Measurements from ENCODE around the gene MTMR12.
"Not testable (repeated sequence)": the region's sequence is repeated elsewhere in the genome, so short reads cannot be mapped to it uniquely, and the experiment has no call there.

MTMR12 gene

DNA sequence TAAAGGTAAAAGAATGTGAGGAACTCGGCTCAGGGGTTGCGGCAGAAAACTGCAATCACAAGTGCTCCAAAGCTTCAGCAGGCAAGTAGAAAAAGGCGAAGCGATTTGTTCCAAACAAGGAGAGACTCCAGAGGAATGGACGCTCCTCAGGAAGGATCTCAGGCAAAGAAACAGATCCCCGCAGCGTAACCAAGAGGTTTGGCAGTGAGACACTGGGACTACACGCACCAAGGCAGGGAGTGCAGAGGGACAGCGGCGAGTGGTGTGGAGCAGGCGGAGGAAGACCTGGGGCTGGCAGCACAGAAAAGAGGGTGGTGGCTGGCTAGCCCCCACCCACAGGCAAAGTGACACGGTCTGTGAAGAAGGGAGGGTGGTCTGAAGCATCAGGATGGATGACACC is 83.9 kb downstream of the MTMR12 start:
- TF ChIP-seq, protein P1, sequence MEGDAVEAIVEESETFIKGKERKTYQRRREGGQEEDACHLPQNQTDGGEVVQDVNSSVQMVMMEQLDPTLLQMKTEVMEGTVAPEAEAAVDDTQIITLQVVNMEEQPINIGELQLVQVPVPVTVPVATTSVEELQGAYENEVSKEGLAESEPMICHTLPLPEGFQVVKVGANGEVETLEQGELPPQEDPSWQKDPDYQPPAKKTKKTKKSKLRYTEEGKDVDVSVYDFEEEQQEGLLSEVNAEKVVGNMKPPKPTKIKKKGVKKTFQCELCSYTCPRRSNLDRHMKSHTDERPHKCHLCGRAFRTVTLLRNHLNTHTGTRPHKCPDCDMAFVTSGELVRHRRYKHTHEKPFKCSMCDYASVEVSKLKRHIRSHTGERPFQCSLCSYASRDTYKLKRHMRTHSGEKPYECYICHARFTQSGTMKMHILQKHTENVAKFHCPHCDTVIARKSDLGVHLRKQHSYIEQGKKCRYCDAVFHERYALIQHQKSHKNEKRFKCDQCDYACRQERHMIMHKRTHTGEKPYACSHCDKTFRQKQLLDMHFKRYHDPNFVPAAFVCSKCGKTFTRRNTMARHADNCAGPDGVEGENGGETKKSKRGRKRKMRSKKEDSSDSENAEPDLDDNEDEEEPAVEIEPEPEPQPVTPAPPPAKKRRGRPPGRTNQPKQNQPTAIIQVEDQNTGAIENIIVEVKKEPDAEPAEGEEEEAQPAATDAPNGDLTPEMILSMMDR (conservative IDR thresholded peaks at IDR 0.05; ENCODE audit: low read length): no peak
- no peak overlapping the region for H3K4me3 ChIP-seq (ENCODE audit: low read length)
- no peak for DNase-seq (ENCODE audit: low read depth)

DNA sequence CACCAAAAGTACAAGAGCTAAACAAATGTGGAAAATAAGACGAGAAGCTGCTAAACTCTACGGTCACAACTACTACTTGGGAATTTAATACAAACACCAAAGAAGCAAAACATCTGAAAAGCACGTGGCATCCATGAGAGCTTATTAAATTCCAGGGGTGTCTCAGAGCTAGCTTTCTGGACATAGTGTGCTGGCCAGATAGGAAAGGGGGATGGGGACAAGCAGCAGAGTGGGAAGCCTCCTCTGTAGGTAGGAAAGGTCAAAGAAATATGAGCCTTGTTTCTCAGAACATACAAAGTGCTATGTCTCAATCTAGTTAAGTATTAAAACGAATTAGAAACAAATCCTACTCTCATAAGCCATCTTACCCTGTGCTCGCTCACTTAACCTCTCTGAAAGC is 87.3 kb downstream of the MTMR12 start:
- TF ChIP-seq, protein P1 (conservative IDR thresholded peaks at IDR 0.05; ENCODE audit: low read length): no peak
- no peak overlapping the region for H3K4me3 ChIP-seq (ENCODE audit: low read length)
- peak; percentile 78 for DNase-seq (ENCODE audit: low read depth)

DNA sequence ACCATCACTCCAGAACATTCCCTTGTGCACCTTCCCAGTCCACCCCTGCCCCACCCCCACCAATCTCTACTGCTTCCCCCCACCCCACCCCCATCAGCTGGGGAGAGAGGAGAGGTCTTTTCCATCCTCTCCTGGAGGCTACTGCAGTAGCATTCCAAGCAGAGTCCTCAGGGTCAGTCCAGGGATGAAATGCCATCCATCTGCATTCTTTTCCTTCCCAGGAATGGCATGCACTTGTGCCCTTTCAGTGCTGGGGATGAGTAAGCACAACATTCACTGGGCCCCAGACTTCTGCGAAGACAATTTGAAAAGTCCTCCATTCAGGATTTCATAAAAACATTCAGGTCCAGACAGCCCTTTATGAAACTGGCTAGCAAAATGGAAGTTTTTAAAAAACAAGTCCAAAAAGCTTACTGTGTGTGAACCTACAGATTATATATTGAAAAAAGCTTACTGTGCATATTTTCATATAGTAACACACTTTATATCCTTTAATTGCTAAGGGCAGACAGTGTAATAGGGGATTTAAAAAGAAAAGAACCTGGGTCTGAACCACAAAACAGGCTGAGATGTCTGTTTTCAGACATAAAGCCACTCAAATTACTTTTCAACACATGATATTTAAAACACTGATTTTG is 88.6 kb downstream of the MTMR12 start:
- peak; percentile 88 for DNase-seq (ENCODE audit: low read depth)
- TF ChIP-seq, protein P1 (conservative IDR thresholded peaks at IDR 0.05; ENCODE audit: low read length): no peak

DNA sequence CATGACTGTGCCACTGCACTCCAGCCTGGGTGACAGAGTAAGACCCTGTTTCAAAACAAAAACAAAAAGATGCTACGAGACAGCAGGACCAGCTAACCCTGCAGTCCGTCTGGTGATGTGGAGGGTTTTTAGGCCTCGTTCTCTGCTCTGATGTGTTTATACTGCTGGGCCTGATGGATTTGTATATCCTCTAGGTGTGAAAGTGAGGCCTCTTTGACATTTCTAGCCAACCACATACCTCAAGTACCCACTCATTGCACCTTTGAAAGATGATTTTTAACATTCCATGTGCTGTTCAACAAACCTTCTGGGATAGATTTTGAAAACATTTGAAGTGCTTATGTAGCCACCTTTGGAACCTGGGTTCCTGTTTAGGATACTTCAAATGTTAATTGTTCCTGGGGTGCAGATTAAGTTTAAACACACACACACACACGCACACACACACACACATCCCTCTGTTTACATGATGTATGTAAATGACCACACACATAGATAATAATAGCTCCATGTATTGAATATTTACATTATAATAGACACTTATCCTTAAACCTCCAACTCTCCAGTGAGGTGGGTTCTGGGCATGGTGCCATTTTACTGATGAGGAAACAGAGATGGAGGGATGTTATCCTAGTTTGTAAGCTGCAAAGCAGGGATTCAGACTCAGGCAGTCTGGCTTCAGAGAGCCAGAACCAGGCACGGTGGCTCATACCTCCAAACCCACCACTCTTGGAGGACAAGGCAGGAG is 89.8 kb downstream of the MTMR12 start:
- TF ChIP-seq, protein P1 (conservative IDR thresholded peaks at IDR 0.05; ENCODE audit: low read length): no peak

More for the DNA sequence above, 88.6 kb downstream of the MTMR12 start:
- H3K4me3 ChIP-seq (ENCODE audit: low read length): no peak overlapping the region

DNA sequence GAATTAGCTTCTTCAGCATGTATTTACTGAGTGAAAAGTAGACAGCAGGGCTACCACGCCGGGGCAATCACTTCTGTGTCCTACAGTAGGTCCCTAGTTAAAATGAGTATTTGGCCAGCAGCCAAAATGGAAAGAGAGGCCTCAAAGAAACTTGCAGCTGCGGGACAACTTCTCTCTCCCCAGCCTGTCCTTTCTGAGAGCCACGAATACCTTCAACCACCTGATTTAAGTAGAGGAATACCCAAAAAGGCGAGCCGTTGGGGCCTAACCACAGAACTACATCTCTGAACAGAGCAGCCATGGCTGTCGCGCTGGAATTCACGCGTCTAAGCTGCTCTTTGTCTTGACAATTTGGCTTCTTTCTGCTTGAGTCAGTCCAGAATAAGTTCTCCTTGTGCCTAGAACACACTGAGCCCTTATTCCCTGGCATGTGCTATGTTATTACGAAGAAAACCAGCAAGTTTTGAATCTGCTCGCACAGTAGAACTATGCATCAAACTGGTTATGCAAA is 94.8 kb downstream of the MTMR12 start:
- TF ChIP-seq, protein P1 (conservative IDR thresholded peaks at IDR 0.05; ENCODE audit: low read length): no peak
- no peak overlapping the region for H3K4me3 ChIP-seq (ENCODE audit: low read length)
- no peak for DNase-seq (ENCODE audit: low read depth)

More for the DNA sequence above, 89.8 kb downstream of the MTMR12 start:
- DNase-seq (ENCODE audit: low read depth): no peak
- no peak overlapping the region for H3K4me3 ChIP-seq (ENCODE audit: low read length)

DNA sequence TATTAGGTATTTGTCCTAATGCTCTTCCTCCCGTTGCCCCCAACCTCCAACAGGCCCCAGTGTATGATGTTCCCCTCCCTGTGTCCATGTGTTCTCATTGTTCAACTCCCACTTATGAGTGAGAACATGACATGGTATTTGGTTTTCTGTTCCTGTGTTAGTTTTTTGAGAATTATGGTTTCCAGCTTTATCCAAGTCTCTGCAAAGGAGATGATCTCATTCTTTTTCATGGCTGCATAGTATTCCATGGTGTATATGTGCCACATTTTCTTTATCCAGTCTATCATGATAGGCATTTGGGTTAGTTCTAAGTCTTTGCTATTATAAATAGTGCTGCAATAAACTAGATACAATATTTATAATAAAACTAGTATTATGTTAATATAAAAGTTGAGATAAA is 98.4 kb downstream of the MTMR12 start:
- DNase-seq (ENCODE audit: low read depth); H3K4me3 ChIP-seq (ENCODE audit: low read length): not testable (repeated sequence)

DNA sequence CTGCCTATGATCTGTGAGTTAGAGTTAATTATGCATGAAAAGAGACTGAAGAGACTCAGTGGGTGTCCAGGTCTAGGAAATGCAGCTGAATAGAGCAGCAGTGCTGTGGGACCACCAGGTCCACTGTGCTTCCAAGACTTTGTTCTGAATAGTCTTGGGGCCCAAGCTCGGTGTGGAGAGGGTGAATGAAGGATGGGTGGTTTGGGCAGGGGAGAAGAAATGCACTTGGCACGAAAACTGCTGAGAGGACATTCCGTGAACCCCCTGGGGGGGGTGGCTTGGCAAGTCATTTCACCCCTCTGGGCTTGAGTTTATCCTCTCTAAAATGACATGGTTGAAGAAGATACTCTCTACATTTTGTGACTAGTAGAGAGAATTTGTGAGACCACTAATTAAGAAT is 102.6 kb downstream of the MTMR12 start:
- H3K4me3 ChIP-seq (ENCODE audit: low read length): no peak overlapping the region
- DNase-seq (ENCODE audit: low read depth): no peak
- TF ChIP-seq, protein P1 (conservative IDR thresholded peaks at IDR 0.05; ENCODE audit: low read length): no peak

DNA sequence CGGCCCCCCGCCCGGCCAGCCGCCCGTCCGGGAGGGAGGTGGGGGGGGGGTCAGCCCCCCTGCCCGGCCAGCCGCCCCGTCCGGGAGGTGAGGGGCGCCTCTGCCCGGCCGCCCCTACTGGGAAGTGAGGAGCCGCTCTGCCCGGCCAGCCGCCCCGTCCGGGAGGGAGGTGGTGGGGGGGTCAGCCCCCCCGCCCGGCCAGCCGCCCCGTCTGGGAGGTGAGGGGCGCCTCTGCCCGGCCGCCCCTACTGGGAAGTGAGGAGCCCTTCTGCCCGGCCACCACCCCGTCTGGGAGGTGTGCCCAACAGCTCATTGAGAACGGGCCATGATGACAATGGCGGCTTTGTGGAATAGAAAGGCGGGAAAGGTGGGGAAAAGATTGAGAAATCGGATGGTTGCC is 103.9 kb downstream of the MTMR12 start:
- not testable (repeated sequence) for DNase-seq (ENCODE audit: low read depth); H3K4me3 ChIP-seq (ENCODE audit: low read length)

Measured in AG10803 (cell line).